Neural cell (in vitro differentiated cells): Measurements from ENCODE around the gene TMEM273.

Source experiments
- CTCF ChIP-seq: fragments of 450-650 bp; IDR thresholded peaks from 2 replicates; pipeline ENCODE4 v1.5.1; 2014; ENCODE audit warnings: antibody characterized with exemption, mild to moderate bottlenecking, moderate library complexity; ENCODE audit not compliant: poor library complexity, severe bottlenecking
- EP300 ChIP-seq: fragments of 450-650 bp; conservative IDR thresholded peaks from 2 replicates; pipeline ENCODE4 v1.6.1; 2014; ENCODE audit warnings: antibody characterized with exemption, mild to moderate bottlenecking, moderate library complexity; ENCODE audit not compliant: poor library complexity, severe bottlenecking
- EZH2 ChIP-seq: fragments of 200-600, 300-800 bp; shearing (Covaris generic), sonication (generic); IDR thresholded peaks from 2 replicates; pipeline ENCODE4 v1.6.1; 2014; ENCODE audit warnings: antibody characterized with exemption, low read length, borderline replicate concordance, mild to moderate bottlenecking; ENCODE audit not compliant: insufficient read depth, poor library complexity, severe bottlenecking
- MXI1 ChIP-seq: fragments of 450-650 bp; conservative IDR thresholded peaks from 2 replicates; pipeline ENCODE4 v1.6.1; 2014; ENCODE audit warnings: antibody characterized with exemption, mild to moderate bottlenecking; ENCODE audit not compliant: poor library complexity, severe bottlenecking
- POLR2AphosphoS5 ChIP-seq: IDR thresholded peaks from 2 replicates; pipeline ENCODE4 v1.6.1; 2012
- RAD21 ChIP-seq: fragments of 450-650 bp; conservative IDR thresholded peaks from 2 replicates; pipeline ENCODE4 v1.6.1; 2014; ENCODE audit warnings: antibody characterized with exemption, mild to moderate bottlenecking, moderate library complexity
- REST ChIP-seq: IDR thresholded peaks from 2 replicates; pipeline ENCODE4 v1.6.1; 2012; ENCODE audit warnings: borderline replicate concordance
- TAF1 ChIP-seq: IDR thresholded peaks from 2 replicates; pipeline ENCODE4 v1.6.1; 2012; ENCODE audit warnings: low read depth

- no peak for TF ChIP-seq CTCF
- no peak for TF ChIP-seq REST
- TF ChIP-seq TAF1 = no peak
- TF ChIP-seq EZH2 = no peak
- TF ChIP-seq POLR2AphosphoS5 = no peak
- TF ChIP-seq EP300 = no peak
- no peak for TF ChIP-seq MXI1
- no peak for TF ChIP-seq RAD21
Measured at GRCh38 chr10:49200854-49201253, 12.7 kb upstream of the TMEM273 start.
